Nephron progenitor cell (in vitro differentiated cells): Measurements from ENCODE around the gene CSNK1A1.
A peak's percentile ranks its signal among the peaks of the same experiment; 100 is the strongest.
"Not testable (repeated sequence)": the region's sequence is repeated elsewhere in the genome, so short reads cannot be mapped to it uniquely, and the experiment has no call there.

Experiments used
- DNase-seq: peaks from one replicate; pipeline ENCODE4 v3.0.0; 2021
- H3K27ac Mint-ChIP-seq: 2 replicates; pipeline ENCODE4 v1.8.0; 2021; ENCODE audit warnings: mild to moderate bottlenecking, moderate library complexity, mixed read lengths
- H3K27me3 Mint-ChIP-seq: 2 replicates; pipeline ENCODE4 v1.8.0; 2021; ENCODE audit warnings: mild to moderate bottlenecking, low read depth, mixed read lengths; ENCODE audit not compliant: poor library complexity
- H3K36me3 Mint-ChIP-seq: 2 replicates; pipeline ENCODE4 v1.8.0; 2021; ENCODE audit warnings: low read depth, mixed read lengths
- H3K4me1 Mint-ChIP-seq: 2 replicates; pipeline ENCODE4 v1.8.0; 2021; ENCODE audit warnings: mixed read lengths
- H3K4me3 Mint-ChIP-seq: 2 replicates; pipeline ENCODE4 v1.8.0; 2021; ENCODE audit warnings: mild to moderate bottlenecking, moderate library complexity, mixed read lengths
- H3K9me3 Mint-ChIP-seq: 2 replicates; pipeline ENCODE4 v1.8.0; 2021; ENCODE audit warnings: mild to moderate bottlenecking, moderate library complexity, mixed read lengths
- TF ChIP-seq, protein P1 (sequence below): fragments of 200-600 bp; sonication (generic); IDR thresholded peaks from 2 replicates; pipeline ENCODE4 v1.5.0; 2021; ENCODE audit warnings: antibody characterized with exemption

CSNK1A1 gene

DNA sequence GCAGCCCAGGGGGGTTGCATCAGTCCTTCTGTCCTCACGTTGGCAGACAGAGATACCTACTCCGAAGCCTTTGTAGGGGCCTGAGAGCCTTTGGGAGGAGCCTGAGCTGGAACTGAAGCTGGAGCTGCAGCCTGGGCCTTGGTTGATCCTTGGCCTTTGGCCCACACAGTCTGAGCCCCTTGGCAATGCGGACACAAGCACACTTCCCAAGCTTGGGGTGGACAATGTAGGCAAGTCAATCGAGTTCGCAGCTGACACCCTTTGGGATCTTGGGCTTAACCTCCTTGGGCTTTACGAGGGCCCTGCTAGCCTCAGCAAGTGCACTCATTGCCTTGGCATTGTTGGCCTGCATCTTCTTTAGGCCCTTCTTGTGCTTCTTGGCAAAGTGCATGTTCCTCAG, 5.9 kb downstream of the CSNK1A1 start:
- Mint-ChIP-seq H3K27ac (no peak overlapping the region), H3K27me3 (no peaks in the 10 kb centered on the region), H3K4me3 (peak overlapping the region; percentile 57), H3K9me3 (no peaks in the 10 kb centered on the region), H3K4me1 (peaks cover 37% of the 10 kb centered on the region), H3K36me3 (peaks cover 80% of the 10 kb centered on the region)
- TF ChIP-seq, protein P1, sequence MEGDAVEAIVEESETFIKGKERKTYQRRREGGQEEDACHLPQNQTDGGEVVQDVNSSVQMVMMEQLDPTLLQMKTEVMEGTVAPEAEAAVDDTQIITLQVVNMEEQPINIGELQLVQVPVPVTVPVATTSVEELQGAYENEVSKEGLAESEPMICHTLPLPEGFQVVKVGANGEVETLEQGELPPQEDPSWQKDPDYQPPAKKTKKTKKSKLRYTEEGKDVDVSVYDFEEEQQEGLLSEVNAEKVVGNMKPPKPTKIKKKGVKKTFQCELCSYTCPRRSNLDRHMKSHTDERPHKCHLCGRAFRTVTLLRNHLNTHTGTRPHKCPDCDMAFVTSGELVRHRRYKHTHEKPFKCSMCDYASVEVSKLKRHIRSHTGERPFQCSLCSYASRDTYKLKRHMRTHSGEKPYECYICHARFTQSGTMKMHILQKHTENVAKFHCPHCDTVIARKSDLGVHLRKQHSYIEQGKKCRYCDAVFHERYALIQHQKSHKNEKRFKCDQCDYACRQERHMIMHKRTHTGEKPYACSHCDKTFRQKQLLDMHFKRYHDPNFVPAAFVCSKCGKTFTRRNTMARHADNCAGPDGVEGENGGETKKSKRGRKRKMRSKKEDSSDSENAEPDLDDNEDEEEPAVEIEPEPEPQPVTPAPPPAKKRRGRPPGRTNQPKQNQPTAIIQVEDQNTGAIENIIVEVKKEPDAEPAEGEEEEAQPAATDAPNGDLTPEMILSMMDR: no peak
- no peak for DNase-seq

DNA sequence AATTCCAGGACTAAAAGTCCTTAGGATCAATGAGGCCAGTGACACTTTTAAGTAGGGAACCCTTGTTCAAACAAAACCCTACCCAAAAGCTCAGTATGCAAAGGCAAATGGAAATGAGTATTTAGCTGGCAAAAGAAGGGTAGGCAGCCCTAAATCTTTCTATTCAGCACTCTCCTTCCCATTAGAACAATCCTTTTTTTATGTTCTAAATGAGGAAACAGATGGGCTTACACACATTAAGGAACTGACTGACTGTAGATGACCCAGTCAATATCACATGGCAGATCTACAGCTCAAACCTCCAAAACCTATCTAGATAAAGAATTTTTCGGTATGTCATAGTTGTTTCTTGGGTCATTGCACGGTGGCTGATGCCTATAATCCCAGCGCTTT, 7.2 kb downstream of the CSNK1A1 start:
- Mint-ChIP-seq H3K36me3 (peaks cover 81% of the 10 kb centered on the region), H3K4me1 (peaks cover 34% of the 10 kb centered on the region), H3K4me3 (no peak overlapping the region), H3K27me3 (no peaks in the 10 kb centered on the region), H3K9me3 (no peaks in the 10 kb centered on the region), H3K27ac (no peak overlapping the region)
- DNase-seq: no peak
- TF ChIP-seq, protein P1: no peak

DNA sequence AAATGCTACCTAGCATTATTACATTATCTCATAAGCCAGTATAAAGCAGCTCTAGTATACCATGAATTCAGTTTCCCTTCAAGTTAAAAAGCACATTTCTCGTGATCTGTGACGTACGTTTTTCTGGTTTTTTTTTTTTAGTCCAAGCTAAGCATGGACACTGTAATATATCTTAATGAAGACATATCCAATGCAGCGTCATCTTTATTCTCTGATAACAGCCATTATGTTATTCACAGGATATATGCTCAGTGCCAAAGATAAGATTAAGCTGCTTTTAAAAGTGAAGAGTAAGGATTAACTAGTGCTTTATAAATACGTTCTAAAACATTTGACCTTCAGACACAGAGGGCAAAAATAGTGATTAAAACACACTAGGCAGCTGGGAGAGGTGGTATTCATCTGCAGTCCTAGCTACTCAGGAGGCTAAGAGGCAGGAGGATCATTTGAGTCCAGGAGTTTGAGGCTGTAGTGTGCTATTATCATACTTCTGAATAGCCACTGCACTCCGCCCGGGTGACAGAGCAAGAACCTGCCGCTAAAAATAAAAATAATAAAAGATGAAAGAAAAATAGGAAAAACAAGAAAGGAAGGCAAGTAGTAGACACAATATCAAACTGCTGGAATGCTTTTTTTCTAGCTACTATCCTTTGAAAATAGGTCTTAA, 7.7 kb downstream of the CSNK1A1 start:
- H3K4me1 Mint-ChIP-seq: peaks cover 30% of the 10 kb centered on the region
- TF ChIP-seq, protein P1: no peak
- H3K9me3 Mint-ChIP-seq: no peaks in the 10 kb centered on the region
- H3K27ac Mint-ChIP-seq: no peak overlapping the region
- peaks cover 80% of the 10 kb centered on the region for H3K36me3 Mint-ChIP-seq
- no peak overlapping the region for H3K4me3 Mint-ChIP-seq
- no peak for DNase-seq
- no peaks in the 10 kb centered on the region for H3K27me3 Mint-ChIP-seq

DNA sequence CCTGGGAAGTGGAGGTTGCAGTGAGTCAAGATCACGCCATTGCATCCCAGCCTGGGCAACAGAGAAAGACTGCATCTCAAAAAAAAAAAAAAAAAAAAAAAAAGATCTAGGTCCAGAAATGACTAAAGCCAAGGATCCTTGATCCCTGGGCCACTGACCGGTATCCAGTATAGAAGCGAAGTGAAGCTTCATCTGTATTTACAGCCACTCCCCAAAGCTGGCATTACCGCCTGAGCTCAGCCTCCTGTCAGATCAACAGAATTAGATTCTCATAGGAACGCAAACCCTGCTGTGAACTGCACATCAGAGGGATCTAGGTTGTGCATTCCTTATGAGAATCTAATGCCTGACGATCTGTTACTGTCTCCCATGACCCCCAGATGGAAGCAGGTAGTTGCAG, 9.3 kb downstream of the CSNK1A1 start:
- Mint-ChIP-seq H3K36me3 (peaks cover 86% of the 10 kb centered on the region), H3K27ac (no peak overlapping the region), H3K4me3 (no peak overlapping the region)

DNA sequence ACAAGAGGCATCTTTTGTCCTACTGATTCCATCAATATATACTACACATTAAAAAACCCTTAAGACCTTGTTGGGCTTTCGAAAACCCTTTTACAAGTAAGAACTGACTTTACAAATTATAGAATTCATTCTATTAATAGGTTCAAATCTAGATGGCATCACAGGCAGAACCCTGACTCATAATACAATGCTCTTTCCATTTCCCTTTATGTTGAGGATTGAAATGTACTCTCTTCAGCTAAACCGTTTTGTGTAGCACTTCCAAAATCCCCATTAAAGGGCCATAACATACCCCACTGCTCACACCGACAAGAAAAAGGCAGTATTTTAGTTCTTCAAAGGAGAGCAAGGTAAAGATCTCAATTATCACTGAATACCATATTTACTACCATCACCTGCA, 11.2 kb downstream of the CSNK1A1 start:
- Mint-ChIP-seq H3K9me3 (peaks cover 3% of the 10 kb centered on the region), H3K36me3 (peaks cover 82% of the 10 kb centered on the region), H3K4me3 (no peak overlapping the region), H3K27me3 (no peaks in the 10 kb centered on the region), H3K4me1 (peaks cover 5% of the 10 kb centered on the region), H3K27ac (no peak overlapping the region)
- DNase-seq: no peak
- TF ChIP-seq, protein P1: no peak

More for the DNA sequence above, 9.3 kb downstream of the CSNK1A1 start:
- peaks cover 21% of the 10 kb centered on the region for H3K4me1 Mint-ChIP-seq
- no peaks in the 10 kb centered on the region for H3K27me3 Mint-ChIP-seq
- H3K9me3 Mint-ChIP-seq: peaks cover 3% of the 10 kb centered on the region
- DNase-seq: no peak
- TF ChIP-seq, protein P1: no peak

DNA sequence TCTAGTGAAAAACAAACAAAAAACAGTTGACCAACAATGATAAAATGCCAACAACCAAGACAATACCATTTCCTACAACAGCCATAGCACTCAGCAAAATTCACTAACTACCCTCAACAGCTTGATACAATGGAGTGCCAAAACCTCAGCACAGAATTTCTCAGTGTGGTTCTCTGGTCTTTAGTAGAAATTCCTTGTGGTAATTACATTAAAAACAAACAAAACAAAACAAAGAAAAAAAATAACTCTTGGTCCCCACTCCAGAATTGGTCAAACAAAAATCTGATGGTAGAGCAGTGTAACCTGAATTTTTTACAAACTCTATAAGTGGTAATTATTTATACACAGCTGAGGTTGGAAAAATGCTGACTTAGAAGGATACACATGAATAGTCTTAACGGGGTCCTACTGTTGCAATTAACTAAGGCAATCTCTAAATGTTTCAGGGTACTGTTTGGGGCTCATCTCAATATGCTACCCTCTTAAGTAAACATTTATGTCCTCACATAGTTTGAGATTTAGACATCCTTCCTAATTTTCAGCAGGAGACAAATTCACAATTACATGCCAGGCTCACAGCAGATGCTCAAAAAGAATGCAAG, 13.8 kb downstream of the CSNK1A1 start:
- no peak overlapping the region for H3K27ac Mint-ChIP-seq
- H3K36me3 Mint-ChIP-seq: peaks cover 87% of the 10 kb centered on the region
- H3K4me1 Mint-ChIP-seq: peaks cover 5% of the 10 kb centered on the region
- H3K4me3 Mint-ChIP-seq: no peak overlapping the region
- peaks cover 3% of the 10 kb centered on the region for H3K9me3 Mint-ChIP-seq
- DNase-seq: no peak
- TF ChIP-seq, protein P1: no peak
- no peaks in the 10 kb centered on the region for H3K27me3 Mint-ChIP-seq

DNA sequence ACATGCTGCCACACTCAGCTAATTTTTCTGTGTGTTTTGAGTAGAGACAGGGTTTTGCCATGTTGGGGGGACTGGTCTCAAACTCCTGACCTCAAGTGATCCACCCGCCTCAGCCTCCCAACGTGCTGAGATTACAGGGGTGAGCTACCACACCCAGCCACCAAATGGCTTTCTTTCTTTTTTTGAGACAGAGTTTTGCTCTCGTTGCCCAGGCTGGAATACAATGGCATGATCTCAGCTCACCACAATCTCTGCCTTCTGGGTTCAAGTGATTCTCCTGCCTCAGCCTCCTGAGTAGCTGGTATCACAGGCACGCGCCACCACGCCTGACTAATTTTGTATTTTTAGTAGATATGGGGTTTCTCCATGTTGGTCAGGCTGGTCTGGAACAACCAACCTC, 15.5 kb downstream of the CSNK1A1 start:
- not testable (repeated sequence) for H3K9me3 Mint-ChIP-seq, H3K27me3 Mint-ChIP-seq, DNase-seq, H3K4me1 Mint-ChIP-seq, H3K27ac Mint-ChIP-seq, H3K4me3 Mint-ChIP-seq
- H3K36me3 Mint-ChIP-seq: peaks cover 81% of the 10 kb centered on the region
